ENCODE measurements around the gene A1BG. TPM values are rescaled to one million over a fixed set of nuclear protein-coding genes. Genes with fewer than 3 reads are reported as not detected.

Gene A1BG
- total and polyA plus RNA-seq, 2 of the 8 experiments (the other 6 are each of a cell fraction or from before 2014, with no cell fraction given), result 20.8 to 69.6 TPM

DNA sequence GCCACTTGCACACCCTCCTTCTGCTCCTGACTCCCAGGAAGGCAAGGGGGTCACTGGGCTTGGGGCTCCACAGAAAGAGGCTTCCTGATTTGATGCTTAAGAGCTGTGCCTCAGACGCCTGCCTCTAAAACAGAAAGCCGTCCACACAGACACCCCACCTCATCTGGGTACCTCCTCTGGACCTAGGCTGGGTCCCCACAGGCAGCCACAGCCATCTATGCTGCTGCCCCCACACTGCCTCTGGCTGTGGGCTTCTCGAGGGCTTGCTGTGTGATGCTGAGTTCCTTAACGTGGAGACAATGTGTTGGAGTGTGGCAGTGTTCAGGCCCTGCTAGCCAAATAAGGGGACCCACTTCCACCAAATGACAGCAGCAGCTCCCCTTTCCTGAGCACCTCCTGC, 35.0 kb downstream of the A1BG start:
- Histone ChIP-seq H3K56ac (replicated peaks; ENCODE audit: insufficient read length, low read depth, low read length) (no peak overlapping the region), H3K27me3 (replicated peaks in 1 of 4; ENCODE audit: control insufficient read depth in 3 of 4, extremely low read depth in 1 of 4, insufficient read depth in 3 of 4, low read length in 3 of 4) (no peaks in the 10 kb centered on the region; a peak in 1 of 7 replicates), H3K23ac (ENCODE audit: insufficient read length) (no peak overlapping the region), H4K20me1 (replicated peaks in 1 of 2; ENCODE audit: control insufficient read depth in 1 of 2, insufficient read depth in 2 of 2, low read length in 2 of 2) (peaks cover 6 to 20% of the 10 kb centered on the region in 2 experiments), H2AK5ac (ENCODE audit: low read depth, low read length) (no peak overlapping the region), H3K9me3 (ENCODE audit: insufficient read depth in 2 of 2, low read depth in 1 of 2, low read length in 1 of 2) (no peaks in the 10 kb centered on the region), H2BK5ac (ENCODE audit: low read depth, low read length) (no peak overlapping the region), H4K91ac (replicated peaks; ENCODE audit: insufficient read length, low read length) (no peak overlapping the region), H2AFZ (ENCODE audit: low read length) (no peak overlapping the region), H3K4ac (replicated peaks; ENCODE audit: insufficient read length, low read depth, low read length) (no peak overlapping the region), H3K4me3 (ENCODE audit: extremely low read depth in 1 of 4, insufficient read depth in 2 of 4, low read depth in 3 of 4, low read length in 4 of 4) (no peak overlapping the region), H3K79me1 (ENCODE audit: low read depth, low read length) (peaks cover 3% of the 10 kb centered on the region), H3K4me1 (replicated peaks in 1 of 4; ENCODE audit: control insufficient read depth in 3 of 4, insufficient read depth in 4 of 4, low read length in 3 of 4) (no peaks in the 10 kb centered on the region), H3K36me3 (ENCODE audit: control insufficient read depth in 2 of 4, insufficient read depth in 4 of 4, low read length in 3 of 4) (peaks cover 0 to 17% (median 11%) of the 10 kb centered on the region in 4 experiments; a peak in 4 of 8 replicates), H2BK120ac (replicated peaks; ENCODE audit: low read depth, low read length) (no peak overlapping the region), H2BK12ac (ENCODE audit: low read depth, low read length) (no peak overlapping the region), H3K14ac (ENCODE audit: insufficient read length) (no peak overlapping the region), H3K27ac (ENCODE audit: low read depth, low read length) (no peak overlapping the region), H3K4me2 (ENCODE audit: insufficient read depth in 1 of 2, low read depth in 2 of 2, low read length in 2 of 2) (no peak overlapping the region), H3K9ac (replicated peaks in 1 of 4; ENCODE audit: extremely low read depth in 1 of 4, low read depth in 3 of 4, low read length in 3 of 4) (no peak overlapping the region), H4K5ac (ENCODE audit: insufficient read length, low read depth, low read length) (no peak overlapping the region), H3K79me2 (ENCODE audit: control insufficient read depth in 1 of 2, insufficient read depth in 2 of 2, low read length in 2 of 2) (no peaks in the 10 kb centered on the region), H3K18ac (ENCODE audit: extremely low read depth, low read length) (no peak overlapping the region), H4K8ac (ENCODE audit: extremely low read depth, insufficient read depth, low read length) (no peak overlapping the region), H3K23me2 (ENCODE audit: low read depth, low read length) (no peaks in the 10 kb centered on the region), H2BK15ac (ENCODE audit: low read length) (no peak overlapping the region), H2BK20ac (ENCODE audit: low read length) (no peak overlapping the region)
- ChIA-PET CTCF (ENCODE audit: partially characterized antibody) (interaction anchor here (0.6 to 3.0 kb wide), 7 partner anchors 9 to 201 kb away, joined by 3 to 13 read pairs (median 4); no protein-coding TSS in a partner anchor), POLR2A (ENCODE audit: partially characterized antibody) (interaction anchor here (0.9 to 3.6 kb wide), 9 partner anchors 8 to 195 kb away, joined by 3 to 25 read pairs (median 4); partner anchors contain the start of genes ZNF544, ZNF8 and ZSCAN22)
- 75% methylated on average over 4 of the region's 4 CpGs; no CpG with 5 or more reads in 1 of the 2 experiments for WGBS, 2 experiments (ENCODE audit: extremely low coverage in 1 of 2, insufficient coverage in 1 of 2, insufficient read length in 1 of 2, insufficient replicate concordance in 2 of 2, low coverage in 1 of 2, low lambda C conversion rate in 2 of 2, missing lambda C conversion rate in 1 of 2)
- FAIRE-seq, result no peak
- no peak for DNase-seq (ENCODE audit: low read depth in 1 of 2, low spot score in 2 of 2)
- TF ChIP-seq, protein P1, sequence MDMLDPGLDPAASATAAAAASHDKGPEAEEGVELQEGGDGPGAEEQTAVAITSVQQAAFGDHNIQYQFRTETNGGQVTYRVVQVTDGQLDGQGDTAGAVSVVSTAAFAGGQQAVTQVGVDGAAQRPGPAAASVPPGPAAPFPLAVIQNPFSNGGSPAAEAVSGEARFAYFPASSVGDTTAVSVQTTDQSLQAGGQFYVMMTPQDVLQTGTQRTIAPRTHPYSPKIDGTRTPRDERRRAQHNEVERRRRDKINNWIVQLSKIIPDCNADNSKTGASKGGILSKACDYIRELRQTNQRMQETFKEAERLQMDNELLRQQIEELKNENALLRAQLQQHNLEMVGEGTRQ (IDR thresholded peaks at IDR 0.05; ENCODE audit: low read length), result no peak
